DMS153 (cell line): Measurements from ENCODE around the gene TNFRSF8.

ENCODE experiments used
- DNase-seq: peaks from one replicate; lab custom pipeline; 2025; lab: John Stamatoyannopoulos, UW

The TNFRSF8 gene

DNA sequence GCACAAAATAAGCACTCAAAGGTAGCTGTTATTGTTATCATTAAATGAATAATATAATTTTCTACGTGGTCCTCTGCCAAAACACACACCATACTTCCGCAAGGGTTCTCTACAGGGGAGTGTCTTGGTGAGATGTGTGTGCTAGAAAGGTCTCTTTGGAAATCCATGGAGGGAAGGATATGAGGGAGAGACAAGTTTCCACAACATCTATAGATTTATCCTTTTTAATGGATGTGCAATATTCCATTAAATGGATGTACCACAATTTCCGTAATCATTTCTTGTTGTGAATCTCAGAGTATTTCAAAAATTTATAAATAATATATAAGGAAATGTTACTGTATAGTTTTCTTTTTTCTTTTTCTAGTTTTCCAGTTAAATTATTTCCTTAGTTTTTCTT is 2.6 kb upstream of the TNFRSF8 start:
- no peak for DNase-seq

DNA sequence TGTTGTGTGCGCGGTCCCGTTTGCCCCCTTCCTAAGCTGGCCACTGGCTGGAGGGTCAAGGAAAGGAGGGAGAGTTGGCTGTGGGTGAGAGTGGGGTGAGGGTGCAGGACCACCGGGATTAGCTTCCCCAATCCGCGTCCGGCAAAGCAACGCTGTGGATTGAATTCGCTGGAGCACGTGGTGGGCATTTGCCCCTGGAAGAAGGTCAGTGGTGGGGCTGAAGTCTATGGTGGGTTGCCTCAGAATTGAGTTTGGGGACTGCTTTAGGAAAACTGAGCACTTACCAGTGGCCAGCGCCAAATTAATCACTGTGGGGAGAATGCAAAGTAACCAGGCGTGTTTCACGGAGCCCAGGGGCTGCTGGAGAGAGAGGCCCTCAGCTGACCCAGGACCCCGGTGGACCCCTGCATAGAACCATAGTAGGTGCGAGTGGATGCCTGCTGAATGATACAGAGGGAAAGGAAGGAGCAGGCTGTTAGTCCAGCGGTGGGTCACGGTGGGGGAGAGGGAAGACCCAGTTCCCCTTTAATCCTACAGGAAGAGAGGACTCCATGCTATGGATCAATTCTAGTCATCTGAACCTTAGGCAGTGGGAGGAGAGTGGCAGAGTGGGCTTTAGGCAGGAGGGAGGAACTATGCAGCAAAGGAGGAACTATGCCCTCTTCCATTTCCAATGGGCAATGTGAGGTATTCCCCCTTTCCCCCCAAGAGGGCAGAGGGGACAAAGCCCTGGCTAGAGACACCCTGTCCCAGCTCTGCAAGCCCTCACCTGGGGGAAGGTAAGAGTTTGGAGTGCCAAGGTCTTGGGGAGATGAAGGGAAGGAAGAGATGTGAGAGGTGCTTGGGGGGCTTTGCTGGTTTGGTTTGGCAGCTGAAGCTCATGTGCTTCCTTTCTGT is 1.2 kb downstream of the TNFRSF8 start:
- no peak for DNase-seq

DNA sequence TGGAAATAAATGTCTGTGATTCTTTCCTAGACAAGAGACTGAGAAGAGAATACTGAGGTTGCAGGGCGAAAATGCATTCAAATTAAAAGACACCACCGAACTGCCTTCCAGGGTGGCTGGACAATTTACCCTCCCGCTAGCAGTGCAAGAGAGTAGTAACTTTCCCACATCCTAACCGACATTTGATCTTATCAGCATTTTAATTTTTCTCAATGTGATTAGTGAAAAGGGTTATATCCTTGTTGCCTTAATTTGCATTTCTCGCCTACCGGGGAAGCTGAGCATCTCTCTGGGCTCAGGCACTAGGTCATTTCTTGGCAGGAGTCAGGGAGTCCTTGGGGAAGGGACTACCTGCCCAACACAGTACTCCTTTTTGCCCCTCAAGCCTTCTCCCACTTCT is 2.8 kb downstream of the TNFRSF8 start:
- no peak for DNase-seq

DNA sequence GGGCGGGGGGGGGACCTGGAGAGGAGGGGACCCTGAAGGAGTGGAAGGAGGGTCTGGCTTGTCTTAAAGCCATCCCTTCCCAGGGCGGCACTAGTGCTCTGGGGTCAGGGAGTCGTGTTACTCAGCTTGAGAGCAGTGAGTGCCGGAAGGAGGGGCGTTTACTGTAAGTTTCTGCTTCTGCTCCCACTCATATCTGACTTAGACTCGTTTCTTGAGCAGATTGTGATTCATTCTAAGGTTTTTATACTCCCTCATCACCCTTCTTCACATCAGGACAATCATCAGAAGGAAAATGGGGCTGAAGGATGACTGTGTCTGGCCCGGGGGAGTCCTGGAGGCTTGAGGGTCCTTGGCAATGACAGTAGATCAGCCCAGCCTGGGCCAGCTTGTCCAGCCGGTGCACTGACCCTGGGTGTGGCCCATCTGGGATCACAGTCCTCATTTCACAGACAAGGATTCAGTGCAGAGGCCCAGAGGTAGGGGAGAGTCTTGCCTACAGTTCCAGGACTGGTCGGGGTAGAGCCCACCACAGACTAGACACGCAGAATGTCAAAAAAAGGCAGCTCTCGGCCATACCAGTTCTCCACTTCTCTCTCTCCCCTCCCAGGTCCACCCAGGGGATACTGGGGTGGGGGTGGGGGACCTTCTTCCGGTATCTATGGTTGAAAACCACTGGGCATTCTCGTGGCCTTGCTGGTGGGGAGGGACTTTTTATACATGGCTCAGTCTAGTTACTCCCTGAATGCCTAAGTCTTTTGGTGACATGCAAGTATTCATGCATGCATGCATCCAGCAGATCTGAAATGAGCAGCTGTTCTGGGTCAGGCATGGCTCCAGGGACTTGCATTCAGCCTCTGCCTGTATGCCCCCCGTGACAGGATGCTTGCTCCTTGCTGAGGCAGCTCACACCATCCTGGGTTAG is 5.1 kb downstream of the TNFRSF8 start:
- no peak for DNase-seq

DNA sequence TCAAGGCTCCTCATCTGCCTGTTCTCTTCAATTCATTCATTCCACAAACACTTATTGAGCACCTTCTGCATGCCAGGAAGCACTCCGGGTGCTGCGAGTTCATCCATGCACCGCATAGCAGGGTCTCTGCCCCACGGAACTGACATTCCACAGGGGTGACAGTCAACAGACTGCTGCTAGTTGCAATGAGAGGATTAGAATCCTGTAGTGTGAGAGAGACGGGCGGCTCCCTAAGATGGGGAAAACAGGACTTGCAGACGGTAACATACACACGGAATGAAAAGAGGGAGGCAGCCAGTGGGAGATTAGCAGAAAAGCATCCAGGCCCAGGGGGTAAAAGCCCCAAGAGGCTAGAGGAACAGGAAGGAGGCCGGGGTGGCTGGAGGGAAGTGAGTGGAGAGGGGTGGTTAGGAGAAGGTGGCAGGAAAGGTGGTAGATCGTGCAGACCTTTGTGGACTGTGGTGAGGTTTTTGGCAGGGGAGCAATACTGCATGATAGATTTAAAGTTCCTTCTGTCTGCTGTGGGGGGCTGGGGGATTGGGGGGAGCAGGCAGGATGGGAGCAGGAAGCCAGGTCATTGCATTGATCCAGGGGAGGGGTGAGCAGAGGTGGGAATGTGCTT is 6.6 kb downstream of the TNFRSF8 start:
- DNase-seq, result no peak

DNA sequence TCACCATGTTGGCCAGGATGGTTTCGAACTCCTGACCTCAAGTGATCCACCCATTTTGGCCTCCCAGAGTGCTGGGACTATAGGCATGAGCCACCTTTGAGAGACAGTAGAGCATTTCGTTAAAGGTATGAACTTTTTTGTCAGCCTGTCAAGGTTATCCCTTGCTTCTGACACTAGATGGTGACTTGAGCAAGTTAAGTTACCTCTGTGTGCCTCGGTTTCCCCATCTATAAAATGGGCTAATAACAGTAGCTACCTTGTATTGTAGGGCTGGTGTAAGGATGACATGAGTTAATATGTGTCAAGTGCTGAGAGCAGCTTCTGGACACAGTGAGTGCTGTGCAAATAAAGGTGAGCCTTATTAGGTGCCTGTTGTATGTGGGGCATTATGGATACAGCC is 8.8 kb downstream of the TNFRSF8 start:
- no peak for DNase-seq

DNA sequence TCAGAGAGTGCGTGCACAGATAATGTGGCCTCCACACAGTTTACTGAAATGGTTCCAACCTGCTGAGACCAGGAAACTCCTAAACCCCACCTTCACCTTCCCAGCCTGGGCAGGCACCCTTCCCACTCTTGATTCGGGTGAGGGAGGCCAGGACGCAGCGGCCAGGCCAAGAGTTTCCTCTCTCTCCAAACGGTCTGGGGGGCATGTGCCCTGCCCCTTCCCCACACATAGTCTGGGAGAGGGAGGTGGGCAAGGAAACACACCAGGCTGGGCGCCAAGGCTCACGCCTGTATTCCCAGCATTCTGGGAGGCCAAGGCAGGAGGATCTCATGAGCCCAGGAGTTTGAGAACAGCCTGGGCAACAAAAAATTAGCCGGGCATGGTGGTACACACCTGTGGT is 9.6 kb downstream of the TNFRSF8 start:
- DNase-seq, result no peak

DNA sequence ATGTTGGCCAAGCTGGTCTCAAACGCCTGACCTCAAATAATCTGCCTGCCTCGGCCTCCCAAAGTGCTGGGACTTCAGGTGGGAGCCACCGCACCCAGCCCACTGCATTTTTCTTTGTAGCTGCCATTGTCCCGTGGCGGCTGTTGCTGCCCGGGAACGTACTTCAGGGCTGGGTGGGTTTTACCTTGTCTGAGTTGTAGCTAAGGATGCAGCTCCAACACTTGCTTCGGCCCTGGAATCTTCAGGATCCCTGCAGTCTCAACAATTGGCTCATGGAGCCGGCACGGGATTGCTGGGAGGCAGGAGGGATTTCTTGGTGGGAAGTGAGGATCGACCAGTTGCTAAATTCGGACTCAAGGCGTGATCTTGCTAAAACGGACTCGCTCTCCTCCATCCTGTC is 10.7 kb downstream of the TNFRSF8 start:
- no peak for DNase-seq

DNA sequence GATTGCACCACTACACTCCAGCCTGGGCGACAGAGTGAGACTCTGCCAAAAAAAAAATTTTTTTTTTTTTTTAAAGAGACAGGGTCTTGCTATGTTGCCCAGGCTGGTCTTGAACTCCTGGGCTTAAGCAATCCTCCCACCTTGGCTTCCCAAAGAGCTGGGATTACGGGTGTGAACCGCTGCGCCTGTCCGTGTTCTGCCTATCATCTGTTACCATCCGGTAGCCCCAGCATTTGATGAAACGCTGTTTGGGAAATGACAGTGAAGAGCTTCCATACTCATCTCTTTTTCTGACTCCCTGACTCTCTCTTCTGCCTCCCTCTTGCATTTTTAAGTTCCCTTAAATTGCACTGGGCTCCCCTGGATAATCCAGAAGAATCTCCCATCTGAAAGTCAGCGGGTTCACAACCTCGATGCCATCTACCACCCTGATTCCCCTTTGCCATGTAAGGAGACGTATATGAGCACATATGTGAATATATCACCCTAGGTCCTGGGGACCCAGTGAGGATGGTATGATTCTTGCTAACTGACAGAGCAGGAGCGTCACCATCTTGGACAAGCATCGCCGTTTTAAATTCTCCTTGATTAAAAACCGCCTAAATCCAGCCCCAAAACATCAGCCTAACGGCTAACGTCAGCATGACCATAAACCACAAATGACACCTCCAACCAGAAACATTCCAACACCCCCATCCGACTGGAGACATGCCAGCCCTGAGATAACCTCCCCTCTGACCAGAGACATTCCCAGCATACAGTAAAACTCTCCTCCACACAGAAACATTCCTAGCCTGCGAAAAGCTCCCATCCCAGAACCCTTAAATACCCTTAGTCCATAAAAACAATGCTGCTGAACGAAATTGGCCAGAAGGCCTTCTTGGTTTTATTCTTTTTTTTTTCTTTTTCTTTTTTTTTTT is 12.4 kb downstream of the TNFRSF8 start:
- DNase-seq, result no peak

DNA sequence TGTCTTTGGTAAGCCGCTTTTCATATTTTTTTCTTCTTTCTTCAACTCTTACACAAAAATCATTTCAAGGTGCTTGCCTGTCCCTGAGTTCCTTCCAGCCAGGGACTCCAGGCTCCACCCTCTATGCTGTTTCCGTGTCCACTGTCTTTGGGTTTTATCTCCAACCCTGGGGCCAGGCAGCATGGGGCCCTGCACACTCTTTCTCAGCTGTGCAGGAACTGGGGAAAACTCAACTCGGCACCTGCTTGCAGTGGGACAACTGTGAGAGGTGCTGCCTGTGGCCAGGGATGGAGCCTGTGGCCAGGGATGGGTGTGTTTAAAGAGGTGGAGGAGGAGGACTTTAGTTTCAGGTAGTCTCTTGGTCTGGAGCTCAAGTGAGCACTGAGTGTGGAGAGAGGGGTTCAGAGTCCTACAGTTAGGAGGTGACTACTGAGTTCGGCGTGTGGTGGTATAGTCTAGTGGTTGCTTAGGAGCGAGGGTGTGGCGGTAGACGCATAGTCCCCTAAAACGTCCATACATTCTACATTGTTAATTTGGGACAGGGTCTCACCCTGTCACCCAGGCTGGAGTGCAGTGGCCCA is 13.4 kb downstream of the TNFRSF8 start:
- DNase-seq, result no peak

DNA sequence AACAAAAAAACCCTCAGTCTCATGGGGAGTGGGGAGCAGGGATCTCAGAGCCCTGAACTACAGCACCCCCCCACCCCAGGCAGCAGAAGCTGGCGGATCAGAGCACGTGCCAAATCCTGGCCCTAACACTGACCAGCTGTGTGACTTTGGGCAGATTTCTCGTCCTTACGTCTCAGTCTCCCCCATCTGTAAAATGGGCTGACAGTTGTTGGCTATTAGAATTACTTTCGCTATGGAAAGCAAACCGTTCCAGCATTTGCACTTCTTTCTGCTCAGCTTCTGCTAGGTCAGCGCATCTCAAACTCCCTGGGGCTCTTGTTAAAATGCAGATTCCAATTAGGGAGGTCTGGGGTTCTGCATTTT is 15.5 kb downstream of the TNFRSF8 start:
- no peak for DNase-seq

DNA sequence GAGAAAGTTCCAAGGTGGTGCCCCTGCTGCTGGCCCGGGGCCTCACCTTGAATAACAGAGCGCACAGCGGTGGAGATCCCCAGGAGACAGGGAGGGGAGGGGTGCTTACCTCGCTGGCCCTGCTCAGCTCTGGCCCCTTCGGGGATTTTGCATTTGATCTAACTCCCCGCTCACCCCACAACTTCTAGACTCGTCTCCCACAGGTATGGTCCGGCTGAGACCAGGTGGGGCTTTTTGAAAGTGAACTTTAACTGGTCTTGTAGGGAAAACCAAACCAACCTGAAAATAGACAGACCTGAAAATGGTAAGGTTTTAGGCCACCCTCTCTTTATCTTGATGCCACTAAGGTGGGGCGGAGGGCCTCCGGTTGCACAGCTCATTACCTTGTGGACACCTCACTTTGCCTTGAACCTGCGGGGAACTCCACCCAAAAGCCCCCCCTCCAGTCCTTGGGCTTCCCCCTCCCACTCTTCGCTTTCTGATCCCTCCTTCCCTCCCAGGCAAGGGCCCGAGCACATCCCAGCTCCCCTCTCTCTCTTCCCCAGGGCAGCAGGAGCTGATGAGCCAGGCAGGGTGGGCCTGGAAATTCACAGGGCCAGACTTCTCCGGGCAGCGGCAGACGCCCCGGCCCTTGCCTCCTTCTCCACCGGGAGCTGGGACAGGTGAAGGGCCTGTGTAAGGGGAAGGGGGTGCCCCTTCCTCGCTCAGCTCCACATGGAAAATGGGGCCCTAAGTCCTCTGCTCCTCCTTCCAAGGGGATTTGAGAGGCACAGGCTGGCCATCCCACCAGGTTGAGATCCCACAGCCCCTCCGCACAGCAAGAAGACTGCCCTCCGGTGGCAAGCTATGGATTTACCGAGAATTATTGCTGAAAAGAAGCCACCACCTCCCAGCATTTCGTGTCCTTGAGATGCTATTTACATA is 16.1 kb downstream of the TNFRSF8 start:
- peak; percentile 2 for DNase-seq

DNA sequence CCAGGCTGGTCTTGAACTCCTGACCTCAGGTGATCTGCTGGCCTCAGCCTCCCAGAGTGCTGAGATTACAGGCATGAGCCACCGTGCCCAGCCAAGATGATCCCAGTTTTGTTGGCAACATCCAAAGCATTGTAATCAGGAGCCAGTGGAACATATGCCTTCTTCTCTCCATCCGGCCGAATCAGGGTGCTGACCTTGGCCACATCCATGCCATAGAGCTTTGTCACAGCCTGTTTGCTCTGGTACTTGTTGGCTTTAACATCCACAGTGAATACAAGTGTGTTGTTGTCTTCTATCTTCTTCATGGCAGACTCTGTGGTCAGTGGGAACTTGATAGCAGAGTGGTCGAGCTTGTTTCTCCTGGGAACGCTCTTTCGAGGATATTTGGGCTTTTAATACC is 17.1 kb downstream of the TNFRSF8 start:
- no peak for DNase-seq

DNA sequence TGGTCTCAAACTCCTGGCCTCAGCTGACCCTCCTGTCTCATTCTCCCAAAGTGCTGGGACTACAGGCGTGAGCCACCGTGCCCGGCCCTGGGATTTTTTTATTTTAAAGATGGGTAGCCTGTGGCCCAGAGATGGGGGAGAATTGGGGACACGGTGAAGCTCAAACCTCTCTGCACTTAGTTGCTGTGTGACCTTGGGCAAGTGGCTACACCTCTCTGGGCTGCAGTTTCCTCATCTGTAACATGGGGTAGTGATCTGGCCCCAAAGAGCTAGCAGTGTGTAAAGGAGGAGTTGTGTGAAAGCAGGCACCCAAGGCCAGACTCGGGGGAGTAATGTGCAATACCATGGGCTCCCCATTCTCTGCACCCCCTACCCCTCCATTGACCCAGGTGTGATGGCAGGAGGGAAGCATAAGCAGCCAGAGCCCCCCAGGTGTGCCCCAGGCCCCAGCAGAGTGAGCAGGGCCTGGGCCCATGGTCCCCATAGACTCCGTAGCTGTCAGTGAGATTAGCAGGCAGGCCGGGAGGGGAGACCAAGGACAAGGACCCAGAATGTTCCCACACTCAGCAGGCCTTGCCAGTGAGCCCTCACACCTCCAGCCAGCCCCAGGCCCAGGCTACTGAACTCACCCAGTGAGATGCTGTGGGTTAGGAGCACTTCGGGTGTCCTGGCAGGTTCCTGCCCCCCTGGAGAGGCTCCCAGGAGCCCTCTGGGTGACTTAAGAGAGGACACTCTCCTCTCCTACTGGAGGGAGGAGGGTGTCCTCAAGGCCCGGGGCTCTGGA is 17.9 kb downstream of the TNFRSF8 start:
- DNase-seq, result no peak

DNA sequence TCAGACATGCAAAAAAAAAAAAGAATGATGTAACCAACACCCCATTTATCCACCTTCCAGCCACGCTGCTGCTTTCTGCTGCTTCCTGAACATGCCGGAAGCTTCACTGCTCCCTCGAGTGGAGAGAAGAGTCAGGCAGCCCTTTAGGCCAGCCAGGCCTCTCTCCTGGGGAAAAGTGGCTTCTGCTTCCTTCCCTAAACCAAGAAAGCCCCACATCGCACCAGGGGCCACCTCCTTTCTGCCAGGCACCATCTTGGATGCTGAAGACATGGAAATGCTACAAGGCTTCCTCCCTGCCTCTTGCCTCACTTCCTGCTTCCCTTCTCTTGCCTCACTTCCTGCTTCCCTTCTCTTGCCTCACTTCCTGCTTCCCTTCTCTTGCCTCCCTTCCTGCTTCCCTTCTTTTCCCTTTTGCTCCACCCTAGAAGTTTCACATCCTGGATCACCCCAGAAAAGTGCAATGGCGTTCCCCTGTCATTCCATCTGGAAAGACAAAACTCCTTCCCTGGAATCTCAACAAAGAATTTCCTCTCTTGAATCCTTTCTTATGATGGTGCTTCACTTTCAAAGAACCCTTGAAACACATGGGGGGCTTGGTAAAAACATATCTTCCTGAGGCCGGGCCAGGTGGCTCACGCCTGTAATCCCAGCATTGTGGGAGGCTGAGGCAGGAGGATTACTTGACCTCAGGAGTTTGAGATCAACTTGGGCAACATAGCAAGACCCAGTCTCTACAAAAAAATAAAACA is 18.7 kb downstream of the TNFRSF8 start:
- no peak for DNase-seq

DNA sequence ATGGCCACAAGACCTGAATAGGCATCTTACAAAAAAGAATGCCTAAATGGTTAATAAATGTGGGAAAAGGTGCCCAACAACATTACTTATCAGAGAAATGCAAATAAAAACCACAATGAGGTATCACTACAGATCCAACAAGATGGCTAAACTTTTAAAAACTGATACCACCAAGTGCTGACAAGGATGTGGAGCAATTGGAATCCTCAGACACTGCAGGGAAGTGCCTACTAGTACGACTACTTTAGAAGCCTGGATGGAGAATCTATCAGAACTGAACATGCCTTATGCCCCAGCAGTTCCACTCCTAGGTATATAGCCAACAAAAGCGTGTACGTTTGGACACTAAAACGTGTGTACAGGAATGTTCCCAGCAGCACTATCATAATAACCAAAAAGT is 19.9 kb downstream of the TNFRSF8 start:
- no peak for DNase-seq

DNA sequence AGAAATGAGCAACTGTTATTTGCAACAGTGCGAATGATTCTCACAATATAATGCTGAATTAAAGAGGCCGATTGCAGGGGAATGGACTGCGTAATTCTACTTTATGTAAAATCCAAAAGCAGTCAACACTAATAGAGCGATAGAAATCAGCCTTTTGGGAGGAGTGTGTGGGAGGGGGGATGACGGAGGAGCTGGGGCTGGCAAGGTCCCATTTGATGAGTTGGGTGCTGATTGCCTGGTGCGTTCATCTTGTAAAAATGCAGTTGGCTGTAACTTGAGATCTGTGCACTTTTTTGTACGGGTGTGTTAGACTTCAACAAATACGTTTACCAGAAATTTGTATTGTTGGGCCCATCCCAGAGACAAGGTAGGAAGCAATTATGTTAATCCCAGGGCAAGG is 20.7 kb downstream of the TNFRSF8 start:
- no peak for DNase-seq

DNA sequence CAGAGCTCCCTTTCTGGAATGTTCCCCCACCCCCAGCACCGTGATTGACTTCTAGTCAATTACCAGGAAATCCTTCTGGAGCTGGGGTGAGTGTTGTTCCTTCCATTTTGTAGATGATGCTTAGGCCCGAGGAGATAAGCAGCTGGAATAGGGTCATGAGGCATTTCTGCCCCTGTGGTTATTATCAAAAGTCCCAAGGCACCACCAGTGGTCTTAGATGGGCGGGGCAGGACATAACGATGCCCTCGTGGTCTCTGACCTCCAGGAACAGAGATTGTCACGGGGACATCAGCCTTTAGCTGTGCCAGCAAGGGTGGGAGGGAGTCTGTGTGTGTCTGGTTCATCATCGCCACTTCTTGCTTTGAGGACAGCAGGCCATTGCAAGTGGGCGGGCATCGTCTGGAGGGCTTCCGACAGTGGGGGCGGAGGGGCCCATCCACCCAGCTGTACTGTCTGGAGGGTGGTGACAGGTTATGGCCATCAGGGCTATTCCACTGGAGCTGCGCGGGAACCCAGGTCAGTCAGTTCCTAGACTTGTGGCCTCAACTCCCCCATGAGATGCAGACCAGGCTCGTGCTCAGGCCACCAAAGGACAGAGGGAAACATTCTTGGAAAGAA is 22.6 kb downstream of the TNFRSF8 start:
- DNase-seq, result no peak
